ENCODE measurements around the gene CNTNAP5. TPM values are rescaled to one million over a fixed set of nuclear protein-coding genes. Genes with fewer than 3 reads are reported as not detected.

CNTNAP5 gene
- total RNA-seq, 1 donor from 2014 or later: 0.20 TPM

- DNase-seq (ENCODE audit: low read depth): no peak
Measured at GRCh38 chr2:124610866-124611265, 585.8 kb downstream of the CNTNAP5 start.

DNA sequence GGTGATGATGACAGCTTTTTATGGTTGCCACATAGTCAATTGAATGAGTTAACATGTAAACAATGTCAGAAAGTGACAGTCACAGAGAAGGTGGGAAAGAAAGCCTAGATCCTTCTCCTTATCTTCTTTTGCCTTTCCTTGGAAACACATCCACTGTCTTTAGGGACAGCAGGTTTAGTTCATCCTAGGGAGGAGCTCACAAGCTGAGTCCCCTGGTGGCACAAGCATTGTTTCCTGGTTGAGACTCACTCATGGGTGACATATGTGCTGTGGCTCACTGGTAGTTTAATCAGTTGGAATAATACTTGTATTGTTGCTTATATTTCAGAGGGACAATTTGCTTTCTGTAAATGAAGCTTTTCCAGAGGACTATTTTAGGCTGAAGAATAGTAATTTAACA, 598.5 kb downstream of the CNTNAP5 start:
- no peak for DNase-seq (ENCODE audit: low read depth)

- DNase-seq (ENCODE audit: low read depth): no peak
Measured at GRCh38 chr2:124625561-124625960, 600.5 kb downstream of the CNTNAP5 start.

DNA sequence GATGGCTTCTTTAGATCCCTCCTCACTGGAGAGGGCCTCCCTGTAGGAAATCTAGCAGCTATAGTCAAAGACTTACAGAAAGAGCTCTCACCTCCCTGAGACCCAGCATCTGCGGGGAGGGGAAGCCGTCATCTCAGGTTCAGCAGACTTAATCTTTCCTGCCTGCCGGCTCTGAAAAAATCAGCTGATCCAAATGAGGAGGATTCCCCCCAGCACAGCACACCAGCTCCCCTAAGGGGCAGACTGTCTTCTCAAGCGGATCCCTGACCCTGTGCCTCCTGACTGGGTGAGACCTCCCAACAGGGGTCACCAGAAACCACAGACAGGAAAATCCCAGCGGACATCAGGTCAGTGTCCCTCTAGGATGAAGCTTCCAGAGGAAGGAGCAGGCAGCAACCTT, 601.9 kb downstream of the CNTNAP5 start:
- no peak for DNase-seq (ENCODE audit: low read depth)

DNA sequence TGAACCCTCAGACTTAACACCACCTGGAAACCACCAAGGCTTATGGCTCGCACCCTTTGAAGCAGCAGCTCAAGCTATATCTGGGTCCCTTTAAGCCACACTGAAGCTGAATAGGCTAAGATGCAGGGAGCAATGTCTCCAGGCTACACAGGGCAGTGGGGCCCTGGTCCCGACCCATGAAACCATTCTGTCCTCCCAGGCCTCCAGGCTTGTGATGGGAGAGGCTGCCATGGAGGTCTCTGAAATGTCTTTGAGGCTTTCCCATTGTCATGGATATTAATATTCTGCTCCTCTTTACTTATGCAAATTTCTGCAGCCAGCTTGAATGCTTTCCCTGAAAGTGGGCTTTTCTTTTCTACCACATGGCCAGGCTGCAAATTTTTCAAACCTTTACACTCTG, 608.7 kb downstream of the CNTNAP5 start:
- DNase-seq (ENCODE audit: low read depth): no peak

DNA sequence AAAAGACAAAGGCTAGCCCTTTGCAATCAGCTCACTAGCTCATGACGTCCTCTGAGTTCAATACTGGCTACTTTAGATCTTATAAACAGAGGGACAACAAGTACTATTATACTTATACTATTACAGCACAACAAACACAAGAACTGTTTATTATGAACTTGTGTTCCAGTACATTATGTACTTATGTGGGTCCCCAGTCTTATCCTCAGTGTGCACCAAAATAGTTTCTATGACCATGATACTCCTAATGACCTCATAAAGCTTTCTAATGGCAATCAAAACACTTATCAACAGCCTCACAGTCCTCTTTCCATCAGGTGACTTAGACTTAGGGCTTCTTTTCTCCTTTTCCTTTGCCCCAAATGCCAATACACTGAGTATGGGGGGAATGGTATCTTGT, 614.4 kb downstream of the CNTNAP5 start:
- no peak for DNase-seq (ENCODE audit: low read depth)

- no peak for DNase-seq (ENCODE audit: low read depth)
Measured at GRCh38 chr2:124640221-124640750, 615.2 kb downstream of the CNTNAP5 start.

DNA sequence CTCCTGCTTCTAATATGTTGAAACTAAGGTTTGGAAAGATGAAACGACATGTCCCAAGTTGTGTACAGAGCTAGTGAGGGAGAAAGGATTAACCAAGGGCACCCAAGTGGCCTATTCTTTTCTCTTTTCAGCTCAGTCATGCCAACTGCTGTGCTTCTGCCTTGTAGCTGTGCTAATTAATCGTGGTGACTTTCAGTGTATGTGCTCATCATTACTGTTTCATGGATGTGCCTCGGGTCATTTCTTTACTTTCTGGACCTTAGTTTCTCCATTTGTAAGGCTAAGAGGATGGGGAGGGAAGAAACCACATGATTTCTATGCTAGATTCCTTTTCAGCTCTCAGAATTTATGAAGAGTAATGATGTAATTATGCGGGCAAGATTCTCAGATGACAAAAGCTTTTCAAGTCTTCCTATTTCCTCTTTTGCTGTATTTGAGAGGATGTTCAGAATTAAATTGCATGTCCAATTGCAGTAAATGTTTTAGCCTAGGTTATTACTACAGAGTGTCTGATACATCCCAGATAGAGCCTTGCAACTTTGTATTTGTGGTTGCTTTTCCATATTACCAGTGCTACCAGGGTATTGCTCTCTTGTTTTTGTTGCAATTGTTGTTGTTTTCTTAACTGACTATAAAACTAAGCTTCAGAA, 621.2 kb downstream of the CNTNAP5 start:
- DNase-seq (ENCODE audit: low read depth): peak; percentile 11

DNA sequence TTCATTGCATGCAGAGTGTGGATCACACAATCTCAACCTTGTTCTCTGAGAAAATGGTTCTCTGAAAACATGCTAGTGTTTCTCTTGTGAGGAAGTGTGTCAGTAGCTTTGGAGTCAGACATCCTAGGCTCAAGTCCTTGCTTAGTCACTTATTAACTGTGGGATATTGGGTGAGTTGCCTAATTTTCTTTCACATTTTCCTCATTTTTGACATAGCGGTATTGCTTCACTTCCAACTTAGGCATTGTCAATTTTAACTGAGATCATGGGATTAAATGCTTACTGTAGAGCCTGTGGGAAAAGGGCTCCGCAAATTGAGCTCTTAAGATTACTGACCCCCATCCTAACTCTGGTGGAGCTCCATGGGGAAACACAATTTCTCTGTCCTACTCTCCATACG, 622.2 kb downstream of the CNTNAP5 start:
- peak; percentile 91 for DNase-seq (ENCODE audit: low read depth)

DNA sequence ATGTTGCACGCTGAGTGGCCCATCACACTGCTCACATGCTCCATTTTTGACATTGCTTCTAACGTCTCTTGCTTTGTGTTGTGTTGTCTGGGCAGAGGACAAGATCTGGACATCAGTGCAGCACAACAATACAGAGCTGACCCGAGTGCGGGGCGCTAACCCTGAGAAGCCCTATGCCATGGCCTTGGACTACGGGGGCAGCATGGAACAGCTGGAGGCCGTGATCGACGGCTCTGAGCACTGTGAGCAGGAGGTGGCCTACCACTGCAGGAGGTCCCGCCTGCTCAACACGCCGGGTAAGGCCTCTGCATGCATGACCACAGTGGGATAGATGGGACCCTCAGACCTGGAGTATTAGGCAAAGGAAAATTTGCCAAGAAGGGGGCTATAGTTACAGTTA, 622.6 kb downstream of the CNTNAP5 start:
- DNase-seq (ENCODE audit: low read depth): no peak

GRCh38 chr2:124649001-124649400, 623.9 kb downstream of the CNTNAP5 start:
- DNase-seq (ENCODE audit: low read depth): peak; percentile 79

DNA sequence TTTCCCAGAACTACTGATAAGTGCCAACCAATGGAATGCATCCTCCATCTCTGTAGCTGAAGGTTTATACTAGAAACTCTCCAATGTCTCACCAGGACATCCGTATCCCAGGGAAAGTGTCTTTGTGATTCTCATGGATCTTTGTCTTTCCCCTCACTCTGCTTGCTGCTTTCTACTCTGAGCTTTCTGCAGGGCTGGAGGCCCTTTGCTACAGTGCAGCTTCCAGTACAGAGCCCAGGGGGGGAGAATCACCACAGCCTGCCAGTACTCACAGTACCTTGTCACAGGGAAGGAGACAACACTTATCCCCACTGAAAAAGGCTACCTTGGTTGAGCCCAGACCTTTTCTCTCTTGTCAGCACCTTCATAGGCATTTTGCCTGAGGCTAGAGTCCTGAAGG, 627.0 kb downstream of the CNTNAP5 start:
- DNase-seq (ENCODE audit: low read depth): no peak

GRCh38 chr2:124658373-124658772, 633.3 kb downstream of the CNTNAP5 start:
- no peak for DNase-seq (ENCODE audit: low read depth)

GRCh38 chr2:124661558-124661957, 636.5 kb downstream of the CNTNAP5 start:
- DNase-seq (ENCODE audit: low read depth): no peak

GRCh38 chr2:124662946-124663644, 638.0 kb downstream of the CNTNAP5 start:
- no peak for DNase-seq (ENCODE audit: low read depth)

- no peak for DNase-seq (ENCODE audit: low read depth)
Measured at GRCh38 chr2:124663645-124663997, 638.5 kb downstream of the CNTNAP5 start.

DNA sequence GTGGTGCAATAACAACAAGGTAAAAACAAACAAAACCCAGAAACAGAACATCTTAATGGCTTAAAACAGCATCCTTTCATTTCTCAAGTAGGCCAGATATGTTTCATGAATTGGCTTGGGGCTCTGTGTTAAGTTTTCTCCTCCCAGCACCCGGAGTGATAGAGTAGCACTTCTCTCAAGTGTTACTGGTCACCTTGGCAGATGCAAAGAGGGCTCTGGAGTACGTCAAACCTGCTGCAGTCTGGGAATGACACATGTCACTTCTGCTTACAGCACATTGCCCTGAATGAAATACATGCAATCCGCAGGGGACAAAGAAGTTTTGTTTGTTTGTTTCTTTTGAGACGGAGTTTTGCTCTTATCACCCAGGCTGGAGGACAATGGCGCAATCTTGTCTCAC, 639.3 kb downstream of the CNTNAP5 start:
- DNase-seq (ENCODE audit: low read depth): no peak

- no peak for DNase-seq (ENCODE audit: low read depth)
Measured at GRCh38 chr2:124666976-124667375, 641.9 kb downstream of the CNTNAP5 start.

GRCh38 chr2:124668161-124668560, 643.1 kb downstream of the CNTNAP5 start:
- DNase-seq (ENCODE audit: low read depth): no peak

GRCh38 chr2:124670187-124670586, 645.1 kb downstream of the CNTNAP5 start:
- no peak for DNase-seq (ENCODE audit: low read depth)

DNA sequence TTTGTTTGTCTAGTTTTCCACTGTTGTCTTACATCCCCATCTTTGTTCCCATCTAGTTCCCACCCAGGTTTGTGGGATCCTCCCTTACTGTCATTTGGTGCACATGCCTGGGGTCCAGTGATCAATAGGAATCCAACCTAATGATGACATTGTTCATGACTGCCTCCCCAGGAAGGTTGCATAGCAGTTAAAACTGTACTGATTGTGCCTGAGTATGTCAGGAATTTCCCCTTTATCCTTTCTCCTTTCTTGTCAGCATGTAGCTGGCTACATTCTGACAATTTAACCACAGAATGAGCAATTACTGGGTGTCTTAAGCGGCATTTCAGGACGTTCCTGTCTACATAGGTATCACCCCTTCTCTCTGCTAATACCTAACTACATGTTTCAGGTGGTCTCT, 653.0 kb downstream of the CNTNAP5 start:
- DNase-seq (ENCODE audit: low read depth): peak; percentile 36

DNA sequence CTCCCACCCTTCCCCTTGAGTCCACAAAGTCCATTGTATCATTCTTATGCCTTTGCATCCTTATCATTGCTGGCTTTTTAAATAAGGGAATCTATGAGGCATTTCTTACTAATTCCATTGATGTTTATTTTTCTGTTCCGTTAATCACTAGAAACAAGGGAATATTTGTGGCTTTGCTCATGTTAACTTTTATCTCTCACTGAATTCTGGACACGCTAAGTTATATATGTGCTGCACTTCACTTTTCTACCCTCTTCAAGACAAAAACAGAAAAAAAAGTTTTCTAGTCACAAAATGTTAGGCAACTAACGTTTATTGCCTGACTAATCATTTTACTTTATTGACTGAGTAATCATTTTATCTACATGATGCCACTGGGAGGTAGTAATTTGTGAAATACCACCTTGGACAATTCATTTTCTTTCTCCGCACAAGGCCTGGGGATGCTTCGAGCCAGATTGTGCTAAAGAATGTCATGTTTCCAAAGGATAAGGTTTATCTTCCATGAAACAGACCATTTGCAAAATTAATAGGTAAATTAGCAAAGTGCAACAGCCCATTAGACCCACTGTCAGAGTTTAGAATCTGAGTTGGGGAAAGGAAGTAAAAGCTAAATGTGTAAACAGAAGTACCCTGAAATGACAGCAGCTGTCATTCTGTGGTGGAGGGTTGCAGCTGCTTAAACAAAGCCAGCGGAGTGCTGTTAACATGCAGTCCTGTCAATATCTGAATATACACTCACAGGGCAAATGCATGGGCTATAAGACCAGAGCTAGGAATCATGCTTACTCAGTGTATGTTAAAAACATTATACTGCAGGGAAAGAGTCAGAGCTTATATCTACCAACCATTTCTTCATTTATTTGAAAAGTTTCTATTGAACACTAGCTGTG, 658.7 kb downstream of the CNTNAP5 start:
- no peak for DNase-seq (ENCODE audit: low read depth)

DNA sequence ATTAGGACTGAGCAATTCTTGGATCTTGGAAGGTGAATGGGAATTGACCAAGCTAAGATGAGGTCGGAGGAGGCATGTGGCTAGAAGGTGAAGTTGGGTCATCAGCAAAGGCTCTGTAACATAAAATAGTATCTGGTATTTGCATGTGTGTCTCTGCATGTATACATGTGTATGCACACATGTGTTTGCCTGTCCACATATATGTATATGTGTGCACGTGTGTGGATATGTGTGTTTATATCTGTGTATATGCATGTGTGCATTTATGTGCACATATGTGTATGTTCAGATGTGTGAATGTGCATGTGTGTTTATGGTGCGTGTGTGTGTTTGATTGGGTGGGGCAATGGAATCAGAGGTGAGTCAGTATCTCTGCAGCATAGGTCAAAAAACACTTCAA, 664.3 kb downstream of the CNTNAP5 start:
- DNase-seq (ENCODE audit: low read depth): no peak
